Measurements from ENCODE around the gene TGFBR3. TPM values are rescaled to one million over a fixed set of nuclear protein-coding genes. Genes with fewer than 3 reads are reported as not detected.

The TGFBR3 gene
- total and polyA plus RNA-seq, 9 of the 15 experiments (the other 6 are each of a cell fraction or from before 2014, with no cell fraction given) = 3.6 to 32.4 (median 15.6) TPM

DNA sequence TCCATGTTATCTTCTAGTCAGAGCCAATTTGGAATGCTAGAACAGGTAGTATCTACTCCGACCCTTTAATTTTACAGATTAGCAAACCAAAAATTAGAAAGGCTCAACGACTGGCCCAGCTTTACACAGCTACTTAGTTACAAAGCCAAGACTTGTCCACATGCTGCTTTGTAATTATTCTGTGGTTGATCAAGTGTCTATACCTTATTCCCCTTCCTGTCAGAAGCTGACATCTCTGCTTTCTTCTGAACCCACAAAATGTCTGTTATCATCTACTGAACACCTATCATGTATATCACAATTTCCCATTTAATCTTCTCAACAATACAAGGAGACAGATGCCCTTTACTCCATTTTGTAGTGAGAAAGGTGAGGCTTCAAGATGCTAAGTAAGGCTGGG is 15.6 kb downstream of the TGFBR3 start (continued):
- TF ChIP-seq, protein P1, sequence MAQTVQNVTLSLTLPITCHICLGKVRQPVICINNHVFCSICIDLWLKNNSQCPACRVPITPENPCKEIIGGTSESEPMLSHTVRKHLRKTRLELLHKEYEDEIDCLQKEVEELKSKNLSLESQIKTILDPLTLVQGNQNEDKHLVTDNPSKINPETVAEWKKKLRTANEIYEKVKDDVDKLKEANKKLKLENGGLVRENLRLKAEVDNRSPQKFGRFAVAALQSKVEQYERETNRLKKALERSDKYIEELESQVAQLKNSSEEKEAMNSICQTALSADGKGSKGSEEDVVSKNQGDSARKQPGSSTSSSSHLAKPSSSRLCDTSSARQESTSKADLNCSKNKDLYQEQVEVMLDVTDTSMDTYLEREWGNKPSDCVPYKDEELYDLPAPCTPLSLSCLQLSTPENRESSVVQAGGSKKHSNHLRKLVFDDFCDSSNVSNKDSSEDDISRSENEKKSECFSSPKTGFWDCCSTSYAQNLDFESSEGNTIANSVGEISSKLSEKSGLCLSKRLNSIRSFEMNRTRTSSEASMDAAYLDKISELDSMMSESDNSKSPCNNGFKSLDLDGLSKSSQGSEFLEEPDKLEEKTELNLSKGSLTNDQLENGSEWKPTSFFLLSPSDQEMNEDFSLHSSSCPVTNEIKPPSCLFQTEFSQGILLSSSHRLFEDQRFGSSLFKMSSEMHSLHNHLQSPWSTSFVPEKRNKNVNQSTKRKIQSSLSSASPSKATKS (CRISPR knock-in tag; IDR thresholded peaks at IDR 0.05) = no peak

DNA sequence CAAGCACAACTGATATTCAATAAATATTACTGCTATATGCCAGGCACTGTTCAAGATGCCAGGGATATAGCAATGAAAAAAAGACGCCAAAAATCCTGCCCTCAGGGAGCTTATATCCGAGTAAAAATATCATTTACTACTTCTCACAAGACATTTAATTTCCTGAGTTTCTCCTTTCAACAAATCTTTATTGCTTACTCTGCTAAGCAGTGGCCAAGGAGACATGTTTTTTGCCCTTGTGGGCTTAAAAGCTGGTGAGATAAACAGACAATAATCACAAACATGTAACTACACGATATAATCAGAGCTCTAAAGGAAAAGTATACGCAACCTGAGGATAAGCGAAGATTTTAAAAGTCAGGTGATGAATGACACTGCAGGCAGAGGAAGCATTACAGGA is 19.5 kb downstream of the TGFBR3 start:
- Histone ChIP-seq H3K4me3 (no peak overlapping the region), H3K9me1 (ENCODE audit: control insufficient read depth, insufficient read depth, low read length) (no peaks in the 10 kb centered on the region), H3K9me3 (replicated peaks; ENCODE audit: control insufficient read depth, insufficient read depth, low read depth, low read length) (no peaks in the 10 kb centered on the region), H2AFZ (ENCODE audit: low read depth, low read length) (no peak overlapping the region), H3K27ac (ENCODE audit: extremely low read depth, low read depth, low read length) (no peak overlapping the region), H3K79me2 (ENCODE audit: control insufficient read depth, insufficient read depth, low read length) (peaks cover 37% of the 10 kb centered on the region; the same call in 2 of the 3 replicates), H3K36me3 (ENCODE audit: control insufficient read depth, insufficient read depth, low read length) (no peaks in the 10 kb centered on the region), H3K9ac (ENCODE audit: insufficient read depth in 1 of 2, low read depth in 2 of 2, low read length in 2 of 2) (no peak overlapping the region), H3K4me2 (ENCODE audit: insufficient read depth, low read length) (no peak overlapping the region), H3K27me3 (ENCODE audit: control insufficient read depth in 2 of 2, insufficient read depth in 2 of 2, low read length in 2 of 2) (no peaks in the 10 kb centered on the region), H4K20me1 (replicated peaks; ENCODE audit: control insufficient read depth, insufficient read depth, low read length) (no peaks in the 10 kb centered on the region; the same call in 1 of the 2 replicates), H3K4me1 (replicated peaks in 1 of 2; ENCODE audit: control insufficient read depth in 2 of 2, insufficient read depth in 2 of 2, low read length in 2 of 2) (no peaks in the 10 kb centered on the region; a peak in 1 of 5 replicates)
- BruUV-seq (replicated peaks) = no TSS peak
- intact Hi-C loops (cut with micrococcal nuclease) = no loop called here
- ChIA-PET POLR2A (interaction anchor here (0.8 to 1.0 kb wide), 3 partner anchors 9 to 296 kb away, joined by 3 to 4 read pairs (median 3); no protein-coding TSS in a partner anchor), CTCF (ENCODE audit: low intra/inter-chr PET ratio) (no interaction called here)
- ATAC-seq (no peak), DNase-seq (ENCODE audit: extremely low read depth in 1 of 4, low spot score in 3 of 4) (no peak), FAIRE-seq (no peak)
- TF ChIP-seq SMARCC2 (IDR thresholded peaks at IDR 0.05; ENCODE audit: low read depth) (no peak), ZBTB40 (IDR thresholded peaks at IDR 0.05) (peak; percentile 65), ZBTB40 (CRISPR knock-in tag; IDR thresholded peaks at IDR 0.05) (no peak), ZKSCAN3 (CRISPR knock-in tag; IDR thresholded peaks at IDR 0.05) (no peak), NR1H2 (CRISPR knock-in tag; IDR thresholded peaks at IDR 0.05) (no peak), BDP1 (IDR thresholded peaks at IDR 0.05; ENCODE audit: insufficient read depth, insufficient read length) (no peak)
- TF ChIP-seq, protein P2, sequence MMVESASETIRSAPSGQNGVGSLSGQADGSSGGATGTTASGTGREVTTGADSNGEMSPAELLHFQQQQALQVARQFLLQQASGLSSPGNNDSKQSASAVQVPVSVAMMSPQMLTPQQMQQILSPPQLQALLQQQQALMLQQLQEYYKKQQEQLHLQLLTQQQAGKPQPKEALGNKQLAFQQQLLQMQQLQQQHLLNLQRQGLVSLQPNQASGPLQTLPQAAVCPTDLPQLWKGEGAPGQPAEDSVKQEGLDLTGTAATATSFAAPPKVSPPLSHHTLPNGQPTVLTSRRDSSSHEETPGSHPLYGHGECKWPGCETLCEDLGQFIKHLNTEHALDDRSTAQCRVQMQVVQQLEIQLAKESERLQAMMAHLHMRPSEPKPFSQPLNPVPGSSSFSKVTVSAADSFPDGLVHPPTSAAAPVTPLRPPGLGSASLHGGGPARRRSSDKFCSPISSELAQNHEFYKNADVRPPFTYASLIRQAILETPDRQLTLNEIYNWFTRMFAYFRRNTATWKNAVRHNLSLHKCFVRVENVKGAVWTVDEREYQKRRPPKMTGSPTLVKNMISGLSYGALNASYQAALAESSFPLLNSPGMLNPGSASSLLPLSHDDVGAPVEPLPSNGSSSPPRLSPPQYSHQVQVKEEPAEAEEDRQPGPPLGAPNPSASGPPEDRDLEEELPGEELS (CRISPR knock-in tag; IDR thresholded peaks at IDR 0.05; ENCODE audit: borderline replicate concordance) = no peak
- WGBS (ENCODE audit: insufficient coverage, low coverage, missing lambda C conversion rate) = 69% methylated on average over 5 of the region's 5 CpGs
- in situ Hi-C loops (cut with MboI) = no loop called here
